OCI-LY3 (cell line): Measurements from ENCODE around the gene IWS1.
A peak's percentile ranks its signal among the peaks of the same experiment; 100 is the strongest.

ENCODE experiments used
- H2AFZ ChIP-seq: fragments of 200-600, 300-600 bp; shearing (Covaris generic); 2 replicates; pipeline ENCODE4 v1.6.0; 2014; ENCODE audit warnings: antibody characterized with exemption, low read depth, low read length
- H3K27ac ChIP-seq: fragments of 200-600, 300-600 bp; sonication (generic); 2 replicates; pipeline ENCODE4 v1.5.1; 2014; ENCODE audit warnings: mild to moderate bottlenecking, low read length, moderate library complexity, mixed read lengths
- H3K27me3 ChIP-seq: fragments of 200-600, 300-600 bp; sonication (generic); 2 replicates; pipeline ENCODE4 v1.6.1; 2014; ENCODE audit warnings: low read depth, low read length, mixed read lengths
- H3K36me3 ChIP-seq: fragments of 200-600, 300-600 bp; sonication (generic); replicated peaks from 2 replicates; pipeline ENCODE3; 2014; ENCODE audit warnings: low read depth, low read length, mixed read lengths
- H3K4me1 ChIP-seq: fragments of 300-600, 200-600 bp; sonication (generic); 2 replicates; pipeline ENCODE4 v1.6.1; 2014; ENCODE audit warnings: low read length, mixed read lengths
- H3K4me2 ChIP-seq: fragments of 200-600, 300-600 bp; sonication (generic); 2 replicates; pipeline ENCODE4 v1.6.1; 2014; ENCODE audit warnings: low read length, mixed read lengths
- H3K4me3 ChIP-seq: fragments of 300-600, 200-600 bp; sonication (generic); 2 replicates; pipeline ENCODE4 v1.5.1; 2014; ENCODE audit warnings: antibody characterized with exemption, mild to moderate bottlenecking, low read length, moderate library complexity
- H3K79me2 ChIP-seq: fragments of 300-600, 200-600 bp; shearing (Covaris generic); 2 replicates; pipeline ENCODE4 v1.6.1; 2014; ENCODE audit warnings: mild to moderate bottlenecking, low read length, mixed read lengths
- H3K9ac ChIP-seq: fragments of 300-600, 200-600 bp; shearing (Covaris generic); 2 replicates; pipeline ENCODE4 v1.6.0; 2014; ENCODE audit warnings: mild to moderate bottlenecking, low read length, moderate library complexity
- H3K9me3 ChIP-seq: fragments of 200-600, 300-600 bp; shearing (Covaris generic); 2 replicates; pipeline ENCODE4 v1.6.1; 2014; ENCODE audit warnings: low read length, mixed read lengths; ENCODE audit not compliant: insufficient read depth
- H4K20me1 ChIP-seq: fragments of 200-600, 300-600 bp; sonication (generic); 2 replicates; pipeline ENCODE4 v1.6.1; 2016; ENCODE audit warnings: low read length, mixed read lengths; ENCODE audit not compliant: insufficient read depth
- EZH2phosphoT487 ChIP-seq: fragments of 200-600 bp; shearing (Covaris generic); IDR thresholded peaks from 2 replicates; pipeline ENCODE4 v1.6.1; 2018; ENCODE audit warnings: antibody characterized with exemption, mixed run types, low read depth
- TF ChIP-seq, protein P1 (sequence below): fragments of 200-600, 300-600 bp; sonication (generic); IDR thresholded peaks from 2 replicates; pipeline ENCODE4 v1.5.1; 2014; ENCODE audit warnings: antibody characterized with exemption, low read length, low read depth

IWS1 gene

DNA sequence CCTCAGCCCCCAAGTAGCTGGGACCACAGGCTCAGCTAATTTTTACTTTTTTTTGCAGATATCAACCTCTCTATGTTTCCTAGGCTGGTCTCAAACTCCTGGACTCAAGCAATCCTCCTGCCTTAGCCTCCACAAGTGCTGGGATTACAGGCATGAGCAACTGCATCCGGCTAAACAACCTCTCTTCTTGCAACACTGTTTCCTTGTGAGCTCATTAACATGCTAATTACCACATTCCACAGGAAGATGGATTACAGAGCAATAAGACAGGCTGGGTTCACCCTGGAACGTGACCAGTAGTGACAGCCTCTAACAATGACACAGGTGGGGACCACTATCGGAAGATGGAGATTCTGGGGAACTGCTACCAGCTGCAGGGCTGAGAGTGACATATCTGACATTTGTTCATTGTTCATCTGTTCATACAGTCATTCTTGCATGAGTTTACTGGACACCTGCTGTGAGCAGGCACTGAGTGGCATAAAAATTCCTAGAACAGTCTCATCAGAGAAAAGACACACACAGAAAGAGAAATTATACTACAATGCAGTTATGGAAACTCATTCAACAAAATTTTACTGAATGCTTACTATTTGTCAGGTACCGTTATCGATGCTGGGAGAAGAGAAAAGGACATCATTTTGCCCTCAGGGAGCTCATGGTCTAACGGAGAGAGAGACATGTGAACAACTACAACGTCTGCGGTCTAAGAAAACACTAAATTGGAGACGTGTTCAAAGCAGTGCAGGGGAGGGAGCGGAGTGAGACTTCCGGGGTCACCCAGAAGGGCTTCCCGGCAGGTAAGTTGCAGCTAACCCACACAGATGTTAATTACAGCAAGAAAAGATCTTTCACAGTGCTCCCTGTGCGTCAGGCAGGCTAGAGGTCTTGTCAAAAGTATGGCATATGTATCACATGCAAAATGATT, 70.5 kb downstream of the IWS1 start:
- 0 out of 2 replicates have a peak, but pooled peaks cover 3% of the 10 kb centered on the region for H3K4me1 ChIP-seq
- no peaks in the 10 kb centered on the region for H4K20me1 ChIP-seq
- no peak overlapping the region for H3K4me3 ChIP-seq
- no peak overlapping the region for H2AFZ ChIP-seq
- H3K36me3 ChIP-seq, result peaks cover 1% of the 10 kb centered on the region
- H3K79me2 ChIP-seq, result no peaks in the 10 kb centered on the region
- no peak overlapping the region for H3K27ac ChIP-seq
- H3K9ac ChIP-seq, result no peak overlapping the region
- no peaks in the 10 kb centered on the region for H3K27me3 ChIP-seq
- TF ChIP-seq, protein P1, sequence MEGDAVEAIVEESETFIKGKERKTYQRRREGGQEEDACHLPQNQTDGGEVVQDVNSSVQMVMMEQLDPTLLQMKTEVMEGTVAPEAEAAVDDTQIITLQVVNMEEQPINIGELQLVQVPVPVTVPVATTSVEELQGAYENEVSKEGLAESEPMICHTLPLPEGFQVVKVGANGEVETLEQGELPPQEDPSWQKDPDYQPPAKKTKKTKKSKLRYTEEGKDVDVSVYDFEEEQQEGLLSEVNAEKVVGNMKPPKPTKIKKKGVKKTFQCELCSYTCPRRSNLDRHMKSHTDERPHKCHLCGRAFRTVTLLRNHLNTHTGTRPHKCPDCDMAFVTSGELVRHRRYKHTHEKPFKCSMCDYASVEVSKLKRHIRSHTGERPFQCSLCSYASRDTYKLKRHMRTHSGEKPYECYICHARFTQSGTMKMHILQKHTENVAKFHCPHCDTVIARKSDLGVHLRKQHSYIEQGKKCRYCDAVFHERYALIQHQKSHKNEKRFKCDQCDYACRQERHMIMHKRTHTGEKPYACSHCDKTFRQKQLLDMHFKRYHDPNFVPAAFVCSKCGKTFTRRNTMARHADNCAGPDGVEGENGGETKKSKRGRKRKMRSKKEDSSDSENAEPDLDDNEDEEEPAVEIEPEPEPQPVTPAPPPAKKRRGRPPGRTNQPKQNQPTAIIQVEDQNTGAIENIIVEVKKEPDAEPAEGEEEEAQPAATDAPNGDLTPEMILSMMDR, result no peak
- no peak for TF ChIP-seq EZH2phosphoT487
- no peaks in the 10 kb centered on the region for H3K9me3 ChIP-seq
- no peak overlapping the region for H3K4me2 ChIP-seq

DNA sequence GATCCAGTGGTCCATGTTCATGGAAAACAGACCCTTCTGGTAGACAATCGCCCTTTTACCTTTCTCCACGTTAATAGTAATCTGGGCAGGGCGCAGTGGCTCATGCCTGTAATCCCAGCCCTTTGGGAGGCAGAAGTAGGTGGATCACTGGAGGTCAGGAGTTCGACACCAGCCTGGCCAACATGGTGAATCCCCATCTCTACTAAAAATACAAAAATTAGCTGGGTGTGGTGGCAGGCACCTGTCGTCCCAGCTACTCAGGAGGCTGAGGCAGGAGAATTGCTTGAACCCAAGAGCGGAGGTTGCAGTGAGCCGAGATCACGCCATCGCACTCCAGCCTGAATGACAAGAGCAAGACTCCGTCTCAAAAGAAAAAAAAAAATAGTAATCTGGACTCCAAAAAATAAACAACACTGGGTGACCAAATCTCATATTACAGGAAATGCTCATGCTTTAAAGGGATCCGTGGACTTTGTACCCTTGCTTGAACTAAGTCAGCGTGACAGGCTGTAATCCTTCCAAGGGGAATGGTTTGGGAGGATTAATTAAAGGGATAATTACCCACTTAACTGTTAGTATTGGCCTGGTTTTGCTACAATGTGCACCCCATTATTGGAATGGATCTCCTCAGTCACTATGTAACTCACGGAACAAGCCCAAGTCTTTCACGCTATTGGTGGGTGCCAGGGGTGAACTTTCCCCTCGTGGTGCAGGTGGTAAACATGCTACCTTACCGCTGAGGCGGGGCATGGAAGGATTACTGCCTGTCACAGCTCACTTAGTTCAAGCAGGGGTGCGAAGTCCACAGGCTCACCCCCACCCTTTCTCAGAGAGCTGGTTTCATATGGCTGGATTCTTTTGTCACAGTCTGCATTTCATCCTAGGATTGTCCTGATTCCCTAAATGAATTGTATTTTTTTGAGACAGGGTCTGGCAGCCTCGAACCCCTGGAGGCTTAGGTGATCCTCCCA, 71.4 kb downstream of the IWS1 start:
- H3K4me2 ChIP-seq, result no peak overlapping the region
- H3K4me1 ChIP-seq, result 0 out of 2 replicates have a peak, but pooled peaks cover 3% of the 10 kb centered on the region
- H3K27me3 ChIP-seq, result no peaks in the 10 kb centered on the region
- H3K9ac ChIP-seq, result no peak overlapping the region
- no peak overlapping the region for H3K27ac ChIP-seq
- H4K20me1 ChIP-seq, result no peaks in the 10 kb centered on the region
- H3K79me2 ChIP-seq, result no peaks in the 10 kb centered on the region
- no peak overlapping the region for H2AFZ ChIP-seq
- no peaks in the 10 kb centered on the region for H3K36me3 ChIP-seq
- no peak overlapping the region for H3K4me3 ChIP-seq
- TF ChIP-seq, protein P1, result no peak
- no peak for TF ChIP-seq EZH2phosphoT487
- no peaks in the 10 kb centered on the region for H3K9me3 ChIP-seq

DNA sequence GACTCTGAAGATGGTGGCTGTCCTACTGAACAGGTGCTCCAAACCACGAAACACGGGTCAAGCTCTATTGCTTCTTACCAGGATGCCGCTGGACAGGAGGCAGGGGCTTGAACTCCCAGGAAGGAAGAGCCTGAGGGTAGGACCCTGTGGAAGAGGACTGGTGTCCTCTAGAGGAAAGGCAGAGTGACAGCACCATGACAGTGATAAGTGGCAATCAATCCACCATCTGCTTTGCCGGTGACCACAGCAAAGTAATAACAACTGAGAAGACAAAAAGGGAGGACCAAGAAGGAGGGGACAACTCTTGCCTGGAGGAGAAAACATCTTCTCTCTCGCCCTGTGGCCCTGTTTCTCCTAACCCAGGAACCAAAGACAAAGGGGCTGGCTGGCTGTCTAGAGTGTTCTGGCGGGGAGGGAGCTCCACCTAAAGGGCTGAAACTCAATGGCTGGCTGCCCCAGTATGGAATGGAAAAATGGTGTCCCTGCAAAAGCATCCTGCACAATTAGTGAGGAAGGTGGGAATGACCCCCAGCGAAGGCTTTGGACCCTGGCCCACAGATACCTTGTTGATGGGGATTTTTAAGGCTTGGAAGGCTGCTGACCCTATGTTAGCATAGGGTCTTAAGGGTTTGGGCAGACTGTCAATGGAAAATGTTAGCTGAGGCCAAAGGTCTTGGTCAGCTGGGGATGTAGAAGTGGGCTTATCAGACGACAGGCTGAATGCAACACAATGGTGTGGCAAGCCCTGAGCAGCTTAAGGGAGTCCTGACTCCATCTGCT, 72.7 kb downstream of the IWS1 start:
- Histone ChIP-seq H3K9ac (no peak overlapping the region), H3K9me3 (no peaks in the 10 kb centered on the region), H3K4me1 (0 out of 2 replicates have a peak, but pooled peaks cover 3% of the 10 kb centered on the region), H2AFZ (no peak overlapping the region), H3K36me3 (no peaks in the 10 kb centered on the region), H3K4me2 (no peak overlapping the region), H4K20me1 (no peaks in the 10 kb centered on the region), H3K27me3 (no peaks in the 10 kb centered on the region), H3K79me2 (no peaks in the 10 kb centered on the region), H3K4me3 (no peak overlapping the region), H3K27ac (no peak overlapping the region)
- no peak for TF ChIP-seq EZH2phosphoT487
- TF ChIP-seq, protein P1, result peak; percentile 47
